Skeletal muscle satellite cell (primary cell): ENCODE data around the gene MAP3K6.

Experiments used
- H3K27me3 ChIP-seq: 2 replicates; pipeline ENCODE4 v1.7.0; 2013; ENCODE audit warnings: low read length; ENCODE audit not compliant: control insufficient read depth, insufficient read depth
- H3K36me3 ChIP-seq: 2 replicates; pipeline ENCODE4 v1.7.0; 2013; ENCODE audit warnings: mild to moderate bottlenecking, control low read depth, low read length; ENCODE audit not compliant: insufficient read depth
- H3K4me1 ChIP-seq: 2 replicates; pipeline ENCODE4 v1.7.0; 2013; ENCODE audit warnings: low read length; ENCODE audit not compliant: control insufficient read depth, insufficient read depth
- H3K4me2 ChIP-seq: 2 replicates; pipeline ENCODE4 v1.7.0; 2013; ENCODE audit warnings: mild to moderate bottlenecking, low read length
- H3K4me3 ChIP-seq: 2 replicates; pipeline ENCODE4 v1.7.0; 2013; ENCODE audit warnings: low read length
- H3K9ac ChIP-seq: 2 replicates; pipeline ENCODE4 v1.7.0; 2013; ENCODE audit warnings: mild to moderate bottlenecking, low read depth, low read length, moderate library complexity
- H3K9me3 ChIP-seq: replicated peaks from 2 replicates; pipeline ENCODE4 v1.7.0; 2013; ENCODE audit warnings: mild to moderate bottlenecking, control low read depth, low read length

The MAP3K6 gene

DNA sequence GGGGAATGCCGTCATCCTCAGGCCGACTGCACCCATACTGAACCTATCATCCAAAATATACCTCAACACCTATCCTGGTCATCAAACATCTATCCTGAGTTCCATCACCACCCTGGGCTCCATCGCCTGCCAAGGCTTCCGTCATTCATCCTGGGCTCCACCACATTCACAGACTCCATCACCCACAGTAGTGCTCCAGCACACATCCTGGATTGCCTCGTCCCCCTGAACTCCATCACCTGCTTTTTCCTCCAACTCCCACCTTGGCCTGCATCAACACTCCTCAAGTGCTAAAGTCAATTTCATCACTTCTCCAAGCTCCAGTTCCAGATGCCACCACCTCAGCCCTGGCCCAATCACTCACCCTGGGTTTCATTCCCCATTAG is 7.8 kb downstream of the MAP3K6 start:
- no peak overlapping the region for H3K4me2 ChIP-seq
- H3K4me3 ChIP-seq = no peak overlapping the region
- H3K36me3 ChIP-seq = peaks cover 80% of the 10 kb centered on the region
- no peaks in the 10 kb centered on the region for H3K27me3 ChIP-seq
- H3K4me1 ChIP-seq = no peaks in the 10 kb centered on the region
- no peak overlapping the region for H3K9ac ChIP-seq
- no peaks in the 10 kb centered on the region for H3K9me3 ChIP-seq

GRCh38 chr1:27358038-27358927 is 8.5 kb downstream of the MAP3K6 start:
- Histone ChIP-seq H3K4me3 (no peak overlapping the region), H3K36me3 (peaks cover 74% of the 10 kb centered on the region), H3K4me1 (no peaks in the 10 kb centered on the region)

DNA sequence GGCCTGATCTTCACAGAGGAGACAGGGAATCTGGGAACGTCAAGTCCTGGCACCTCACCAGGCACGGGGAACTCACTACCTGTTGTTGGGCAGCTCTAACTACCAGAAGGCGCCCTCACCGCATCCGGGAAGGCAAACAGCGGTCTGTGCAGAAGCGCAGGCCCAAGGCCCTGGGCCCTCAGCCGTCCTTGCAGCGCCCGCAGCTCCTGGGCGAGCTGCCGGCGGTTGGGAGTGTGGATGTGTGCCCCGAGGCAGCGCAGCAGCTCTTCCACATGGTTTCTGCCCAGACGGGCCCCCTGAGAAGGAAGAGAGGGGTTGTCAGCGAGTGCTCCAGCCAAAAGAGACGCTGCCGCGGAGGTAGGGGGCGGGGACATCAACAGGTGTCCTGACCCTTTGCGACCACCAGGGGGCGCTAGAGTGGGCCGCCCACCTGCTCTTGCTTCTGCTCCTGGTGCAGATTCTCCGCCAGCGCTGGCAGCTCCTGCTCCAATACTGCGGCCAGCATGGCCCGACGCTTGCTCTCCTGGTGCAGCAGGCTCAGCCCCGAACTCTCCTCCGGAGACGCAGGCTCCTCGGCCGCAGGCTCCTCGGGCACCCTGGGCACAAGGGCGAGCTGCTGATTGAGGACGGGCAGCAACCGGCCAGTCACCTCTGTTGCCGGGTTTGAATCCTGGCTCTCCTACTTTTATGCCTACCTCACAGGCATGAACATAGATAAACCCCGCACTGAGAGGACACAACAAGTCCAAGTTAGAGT is 9.3 kb downstream of the MAP3K6 start:
- no peak overlapping the region for H3K9ac ChIP-seq
- no peaks in the 10 kb centered on the region for H3K9me3 ChIP-seq
- no peak overlapping the region for H3K4me2 ChIP-seq
- H3K4me3 ChIP-seq = no peak overlapping the region
- peaks cover 66% of the 10 kb centered on the region for H3K36me3 ChIP-seq
- H3K27me3 ChIP-seq = no peaks in the 10 kb centered on the region
- no peaks in the 10 kb centered on the region for H3K4me1 ChIP-seq

More at GRCh38 chr1:27358038-27358927, 8.5 kb downstream of the MAP3K6 start:
- Histone ChIP-seq H3K9me3 (no peaks in the 10 kb centered on the region), H3K4me2 (no peak overlapping the region), H3K27me3 (no peaks in the 10 kb centered on the region), H3K9ac (no peak overlapping the region)

DNA sequence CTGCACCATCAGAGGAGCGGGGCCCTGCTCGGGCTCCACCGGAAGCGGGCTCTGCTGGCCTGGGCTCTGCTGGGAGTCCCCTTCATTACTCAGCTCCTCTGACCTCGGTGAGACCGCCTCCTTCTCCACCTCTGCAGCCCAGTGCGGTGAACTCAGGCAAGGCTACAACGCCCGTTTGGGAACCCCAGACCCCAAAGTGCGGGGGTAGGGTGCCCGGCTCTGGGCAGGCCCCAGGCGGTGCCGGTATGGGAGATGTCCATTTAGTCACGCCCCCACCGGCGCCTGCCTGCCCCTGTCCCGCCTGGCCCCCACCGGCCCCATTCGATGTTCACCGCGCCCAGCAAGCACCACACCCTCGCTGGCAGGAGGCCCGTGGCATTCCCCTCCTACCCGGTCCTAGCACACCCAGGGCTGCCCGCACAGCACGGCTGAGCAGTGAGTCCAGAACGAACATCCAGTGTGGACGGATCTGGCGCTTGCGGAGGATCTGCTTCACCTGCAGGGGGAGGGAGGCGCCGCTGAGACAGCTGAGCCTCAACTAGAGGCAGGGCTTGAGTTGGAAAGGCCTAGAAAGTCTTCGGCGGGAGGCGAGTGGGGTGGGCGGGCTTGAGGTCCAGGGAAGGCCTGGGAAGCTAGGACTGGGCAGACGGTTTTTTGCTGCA is 10.0 kb downstream of the MAP3K6 start:
- H3K4me3 ChIP-seq = no peak overlapping the region

GRCh38 chr1:27356277-27356618 is 10.5 kb downstream of the MAP3K6 start:
- H3K9me3 ChIP-seq = no peaks in the 10 kb centered on the region
- H3K9ac ChIP-seq = no peak overlapping the region
- no peaks in the 10 kb centered on the region for H3K4me1 ChIP-seq
- no peak overlapping the region for H3K4me2 ChIP-seq
- H3K36me3 ChIP-seq = peaks cover 54% of the 10 kb centered on the region
- H3K4me3 ChIP-seq = no peak overlapping the region
- H3K27me3 ChIP-seq = no peaks in the 10 kb centered on the region

More for the DNA sequence above, 10.0 kb downstream of the MAP3K6 start:
- H3K36me3 ChIP-seq = peaks cover 59% of the 10 kb centered on the region
- H3K27me3 ChIP-seq = no peaks in the 10 kb centered on the region
- H3K9ac ChIP-seq = no peak overlapping the region
- H3K9me3 ChIP-seq = no peaks in the 10 kb centered on the region
- no peak overlapping the region for H3K4me2 ChIP-seq
- H3K4me1 ChIP-seq = no peaks in the 10 kb centered on the region

- H3K36me3 ChIP-seq = peaks cover 48% of the 10 kb centered on the region
- no peaks in the 10 kb centered on the region for H3K27me3 ChIP-seq
- H3K9ac ChIP-seq = no peak overlapping the region
- H3K4me1 ChIP-seq = no peaks in the 10 kb centered on the region
- H3K4me2 ChIP-seq = no peak overlapping the region
- H3K4me3 ChIP-seq = no peak overlapping the region
- H3K9me3 ChIP-seq = no peaks in the 10 kb centered on the region
These were observed 11.1 kb downstream of the MAP3K6 start for GRCh38 chr1:27355683-27356082.

GRCh38 chr1:27353629-27354028 is 13.1 kb downstream of the MAP3K6 start:
- H3K4me2 ChIP-seq = no peak overlapping the region
- H3K9me3 ChIP-seq = no peaks in the 10 kb centered on the region
- peaks cover 15% of the 10 kb centered on the region for H3K4me1 ChIP-seq
- H3K9ac ChIP-seq = no peak overlapping the region
- H3K27me3 ChIP-seq = peaks cover 4% of the 10 kb centered on the region
- peaks cover 31% of the 10 kb centered on the region for H3K36me3 ChIP-seq
- no peak overlapping the region for H3K4me3 ChIP-seq

- Histone ChIP-seq H3K4me1 (peaks cover 15% of the 10 kb centered on the region), H3K4me2 (no peak overlapping the region), H3K9me3 (no peaks in the 10 kb centered on the region), H3K9ac (no peak overlapping the region), H3K27me3 (peaks cover 4% of the 10 kb centered on the region), H3K4me3 (no peak overlapping the region), H3K36me3 (peaks cover 26% of the 10 kb centered on the region)
These were observed 13.6 kb downstream of the MAP3K6 start for GRCh38 chr1:27353166-27353565.

GRCh38 chr1:27351541-27352107 is 15.1 kb downstream of the MAP3K6 start:
- H3K36me3 ChIP-seq = peaks cover 16% of the 10 kb centered on the region
- H3K4me3 ChIP-seq = no peak overlapping the region
- H3K4me2 ChIP-seq = no peak overlapping the region
- no peak overlapping the region for H3K9ac ChIP-seq
- peaks cover 4% of the 10 kb centered on the region for H3K27me3 ChIP-seq
- H3K4me1 ChIP-seq = peaks cover 19% of the 10 kb centered on the region
- H3K9me3 ChIP-seq = no peaks in the 10 kb centered on the region

DNA sequence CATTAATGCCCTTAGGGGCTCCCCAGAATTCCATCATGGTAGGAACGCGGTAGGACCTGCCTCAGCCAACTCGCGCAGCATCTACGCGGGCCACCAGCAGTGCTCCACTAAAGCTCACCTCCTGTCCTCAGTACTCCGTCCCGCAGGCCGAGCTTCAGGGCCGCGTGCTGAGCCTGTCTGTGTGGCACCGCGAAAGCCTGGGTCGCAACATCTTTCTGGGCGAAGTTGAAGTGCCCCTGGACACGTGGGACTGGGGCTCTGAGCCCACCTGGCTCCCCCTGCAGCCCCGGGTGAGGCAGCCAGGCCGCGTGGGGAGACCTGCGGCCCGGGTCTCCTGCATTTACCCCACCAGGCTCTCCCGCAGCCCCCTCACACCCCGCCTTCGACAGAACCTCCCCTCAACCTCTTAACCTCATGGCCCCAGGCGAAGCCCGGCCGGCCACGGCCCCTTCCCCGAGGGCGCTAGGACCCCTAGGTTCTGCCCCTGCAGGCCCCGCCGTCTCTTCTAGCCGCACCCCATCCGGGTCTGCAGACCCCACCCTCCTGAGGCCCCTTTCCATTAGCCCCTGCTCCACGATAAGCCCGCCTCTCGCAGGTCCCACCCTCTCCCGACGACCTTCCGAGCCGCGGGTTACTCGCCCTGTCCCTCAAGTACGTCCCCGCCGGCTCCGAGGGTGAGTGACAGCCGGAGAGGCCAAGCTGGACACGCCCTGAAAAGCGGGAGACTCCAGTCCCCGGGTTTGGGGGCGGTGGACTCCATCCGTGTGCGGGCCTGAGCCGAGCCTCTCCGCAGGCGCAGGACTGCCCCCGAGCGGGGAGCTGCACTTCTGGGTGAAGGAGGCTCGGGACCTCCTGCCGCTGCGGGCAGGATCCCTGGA is 15.9 kb downstream of the MAP3K6 start:
- peaks cover 4% of the 10 kb centered on the region for H3K27me3 ChIP-seq
- H3K9me3 ChIP-seq = no peaks in the 10 kb centered on the region
- H3K4me1 ChIP-seq = peaks cover 19% of the 10 kb centered on the region
- no peak overlapping the region for H3K4me3 ChIP-seq
- peaks cover 9% of the 10 kb centered on the region for H3K36me3 ChIP-seq
- no peak overlapping the region for H3K9ac ChIP-seq
- no peak overlapping the region for H3K4me2 ChIP-seq
